ENCODE measurements around the gene BICRAL. TPM values are rescaled to one million over a fixed set of nuclear protein-coding genes. Genes with fewer than 3 reads are reported as not detected.

The BICRAL gene
- total and polyA plus RNA-seq, 9 of the 15 experiments (the other 6 are each of a cell fraction or from before 2014, with no cell fraction given), result 1.2 to 11.9 (median 5.6) TPM

DNA sequence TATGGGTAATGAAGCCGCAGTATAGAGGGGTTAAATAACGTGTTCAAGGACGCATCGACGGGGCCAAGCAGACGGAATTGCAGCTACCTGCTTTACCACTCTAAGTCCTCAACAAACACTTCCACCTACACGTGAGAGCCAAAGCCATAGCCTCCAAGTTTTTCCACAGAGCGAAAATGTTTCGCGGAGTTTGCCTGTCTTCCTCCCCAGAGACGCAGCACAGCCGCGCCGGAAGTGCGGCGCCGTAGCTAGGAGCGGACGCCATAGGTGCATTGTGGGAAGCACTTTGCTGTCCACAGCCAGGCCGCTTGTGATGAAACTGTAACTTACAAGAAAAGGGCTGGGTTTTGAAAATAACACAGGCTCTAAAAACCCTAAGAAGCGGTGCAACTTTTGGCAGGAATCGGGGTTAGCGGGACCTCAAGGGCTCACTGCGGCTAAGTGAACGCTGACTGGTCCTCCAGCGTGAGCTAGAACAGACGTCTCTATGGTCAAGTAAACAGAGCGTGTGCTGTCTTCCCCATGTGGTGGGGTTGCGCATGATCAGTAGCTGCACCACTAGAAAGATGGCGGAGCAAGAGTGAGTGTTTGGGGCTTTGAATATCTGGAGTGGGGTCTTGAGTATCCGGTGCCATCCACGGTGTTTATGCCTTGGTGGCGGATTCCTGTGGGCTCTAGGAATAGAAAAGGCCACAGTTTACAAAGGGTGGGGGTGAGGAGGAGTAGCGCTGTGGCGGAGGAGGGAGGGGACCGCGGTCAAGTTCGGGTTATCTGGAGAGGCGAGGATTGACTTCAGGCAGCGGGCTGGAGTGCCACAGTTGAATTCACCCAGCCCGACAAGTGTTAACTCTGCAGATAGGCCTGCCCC, 97.8 kb downstream of the BICRAL start, which contains the start of gene RPL7L1 (continued):
- TF ChIP-seq OTX1 (CRISPR knock-in tag; IDR thresholded peaks at IDR 0.05), result peak; percentile 81; the same call in 1 of the 2 replicates
- no peak for TF ChIP-seq BRF1 (IDR thresholded peaks at IDR 0.05; ENCODE audit: borderline replicate concordance, extremely low read depth, insufficient read length)
- TF ChIP-seq GTF2E2 (tag; IDR thresholded peaks at IDR 0.05), result peak; percentile 98
- TF ChIP-seq IFI16 (CRISPR knock-in tag; IDR thresholded peaks at IDR 0.05), result 0 out of 2 replicates have a peak, but pooled peaks have one; percentile 55
- peak; percentile 83 for TF ChIP-seq ATF1 (CRISPR knock-in tag; IDR thresholded peaks at IDR 0.05)
- peak; percentile 98 for TF ChIP-seq ATF1 (tag; IDR thresholded peaks at IDR 0.05)
- TF ChIP-seq RUNX1 (IDR thresholded peaks at IDR 0.05; ENCODE audit: low read depth), result 0 out of 2 replicates have a peak, but pooled peaks have one; percentile 17
- peak; percentile 43 for TF ChIP-seq EP300 (IDR thresholded peaks at IDR 0.05; ENCODE audit: low read length)
- TF ChIP-seq, protein P1, sequence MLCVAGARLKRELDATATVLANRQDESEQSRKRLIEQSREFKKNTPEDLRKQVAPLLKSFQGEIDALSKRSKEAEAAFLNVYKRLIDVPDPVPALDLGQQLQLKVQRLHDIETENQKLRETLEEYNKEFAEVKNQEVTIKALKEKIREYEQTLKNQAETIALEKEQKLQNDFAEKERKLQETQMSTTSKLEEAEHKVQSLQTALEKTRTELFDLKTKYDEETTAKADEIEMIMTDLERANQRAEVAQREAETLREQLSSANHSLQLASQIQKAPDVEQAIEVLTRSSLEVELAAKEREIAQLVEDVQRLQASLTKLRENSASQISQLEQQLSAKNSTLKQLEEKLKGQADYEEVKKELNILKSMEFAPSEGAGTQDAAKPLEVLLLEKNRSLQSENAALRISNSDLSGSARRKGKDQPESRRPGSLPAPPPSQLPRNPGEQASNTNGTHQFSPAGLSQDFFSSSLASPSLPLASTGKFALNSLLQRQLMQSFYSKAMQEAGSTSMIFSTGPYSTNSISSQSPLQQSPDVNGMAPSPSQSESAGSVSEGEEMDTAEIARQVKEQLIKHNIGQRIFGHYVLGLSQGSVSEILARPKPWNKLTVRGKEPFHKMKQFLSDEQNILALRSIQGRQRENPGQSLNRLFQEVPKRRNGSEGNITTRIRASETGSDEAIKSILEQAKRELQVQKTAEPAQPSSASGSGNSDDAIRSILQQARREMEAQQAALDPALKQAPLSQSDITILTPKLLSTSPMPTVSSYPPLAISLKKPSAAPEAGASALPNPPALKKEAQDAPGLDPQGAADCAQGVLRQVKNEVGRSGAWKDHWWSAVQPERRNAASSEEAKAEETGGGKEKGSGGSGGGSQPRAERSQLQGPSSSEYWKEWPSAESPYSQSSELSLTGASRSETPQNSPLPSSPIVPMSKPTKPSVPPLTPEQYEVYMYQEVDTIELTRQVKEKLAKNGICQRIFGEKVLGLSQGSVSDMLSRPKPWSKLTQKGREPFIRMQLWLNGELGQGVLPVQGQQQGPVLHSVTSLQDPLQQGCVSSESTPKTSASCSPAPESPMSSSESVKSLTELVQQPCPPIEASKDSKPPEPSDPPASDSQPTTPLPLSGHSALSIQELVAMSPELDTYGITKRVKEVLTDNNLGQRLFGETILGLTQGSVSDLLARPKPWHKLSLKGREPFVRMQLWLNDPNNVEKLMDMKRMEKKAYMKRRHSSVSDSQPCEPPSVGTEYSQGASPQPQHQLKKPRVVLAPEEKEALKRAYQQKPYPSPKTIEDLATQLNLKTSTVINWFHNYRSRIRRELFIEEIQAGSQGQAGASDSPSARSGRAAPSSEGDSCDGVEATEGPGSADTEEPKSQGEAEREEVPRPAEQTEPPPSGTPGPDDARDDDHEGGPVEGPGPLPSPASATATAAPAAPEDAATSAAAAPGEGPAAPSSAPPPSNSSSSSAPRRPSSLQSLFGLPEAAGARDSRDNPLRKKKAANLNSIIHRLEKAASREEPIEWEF (CRISPR knock-in tag; IDR thresholded peaks at IDR 0.05), result no peak
- TF ChIP-seq ZNF511 (CRISPR knock-in tag; IDR thresholded peaks at IDR 0.05), result no peak; the same call in 1 of the 2 replicates
- peak; percentile 92 for TF ChIP-seq POLR2G (IDR thresholded peaks at IDR 0.05; ENCODE audit: low read depth, low read length)
- TF ChIP-seq POLR2A (conservative IDR thresholded peaks at IDR 0.05), result peak; percentile 99
- TF ChIP-seq, protein P2, sequence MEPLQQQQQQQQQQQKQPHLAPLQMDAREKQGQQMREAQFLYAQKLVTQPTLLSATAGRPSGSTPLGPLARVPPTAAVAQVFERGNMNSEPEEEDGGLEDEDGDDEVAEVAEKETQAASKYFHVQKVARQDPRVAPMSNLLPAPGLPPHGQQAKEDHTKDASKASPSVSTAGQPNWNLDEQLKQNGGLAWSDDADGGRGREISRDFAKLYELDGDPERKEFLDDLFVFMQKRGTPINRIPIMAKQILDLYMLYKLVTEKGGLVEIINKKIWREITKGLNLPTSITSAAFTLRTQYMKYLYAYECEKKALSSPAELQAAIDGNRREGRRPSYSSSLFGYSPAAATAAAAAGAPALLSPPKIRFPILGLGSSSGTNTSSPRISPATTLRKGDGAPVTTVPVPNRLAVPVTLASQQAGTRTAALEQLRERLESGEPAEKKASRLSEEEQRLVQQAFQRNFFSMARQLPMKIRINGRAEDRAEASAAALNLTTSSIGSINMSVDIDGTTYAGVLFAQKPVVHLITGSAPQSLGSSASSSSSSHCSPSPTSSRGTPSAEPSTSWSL (CRISPR knock-in tag; IDR thresholded peaks at IDR 0.05; ENCODE audit: borderline replicate concordance), result no peak
- TF ChIP-seq, protein P3, sequence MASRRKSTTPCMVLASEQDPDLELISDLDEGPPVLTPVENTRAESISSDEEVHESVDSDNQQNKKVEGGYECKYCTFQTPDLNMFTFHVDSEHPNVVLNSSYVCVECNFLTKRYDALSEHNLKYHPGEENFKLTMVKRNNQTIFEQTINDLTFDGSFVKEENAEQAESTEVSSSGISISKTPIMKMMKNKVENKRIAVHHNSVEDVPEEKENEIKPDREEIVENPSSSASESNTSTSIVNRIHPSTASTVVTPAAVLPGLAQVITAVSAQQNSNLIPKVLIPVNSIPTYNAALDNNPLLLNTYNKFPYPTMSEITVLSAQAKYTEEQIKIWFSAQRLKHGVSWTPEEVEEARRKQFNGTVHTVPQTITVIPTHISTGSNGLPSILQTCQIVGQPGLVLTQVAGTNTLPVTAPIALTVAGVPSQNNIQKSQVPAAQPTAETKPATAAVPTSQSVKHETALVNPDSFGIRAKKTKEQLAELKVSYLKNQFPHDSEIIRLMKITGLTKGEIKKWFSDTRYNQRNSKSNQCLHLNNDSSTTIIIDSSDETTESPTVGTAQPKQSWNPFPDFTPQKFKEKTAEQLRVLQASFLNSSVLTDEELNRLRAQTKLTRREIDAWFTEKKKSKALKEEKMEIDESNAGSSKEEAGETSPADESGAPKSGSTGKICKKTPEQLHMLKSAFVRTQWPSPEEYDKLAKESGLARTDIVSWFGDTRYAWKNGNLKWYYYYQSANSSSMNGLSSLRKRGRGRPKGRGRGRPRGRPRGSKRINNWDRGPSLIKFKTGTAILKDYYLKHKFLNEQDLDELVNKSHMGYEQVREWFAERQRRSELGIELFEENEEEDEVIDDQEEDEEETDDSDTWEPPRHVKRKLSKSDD (conservative IDR thresholded peaks at IDR 0.05; ENCODE audit: low read length), result peak; percentile 97
- TF ChIP-seq TGIF2 (CRISPR knock-in tag; IDR thresholded peaks at IDR 0.05), result no peak
- TF ChIP-seq TAL1 (IDR thresholded peaks at IDR 0.05), result peak; percentile 19; the same call in 1 of the 2 replicates
- TF ChIP-seq, protein P4, sequence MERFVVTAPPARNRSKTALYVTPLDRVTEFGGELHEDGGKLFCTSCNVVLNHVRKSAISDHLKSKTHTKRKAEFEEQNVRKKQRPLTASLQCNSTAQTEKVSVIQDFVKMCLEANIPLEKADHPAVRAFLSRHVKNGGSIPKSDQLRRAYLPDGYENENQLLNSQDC (CRISPR knock-in tag; IDR thresholded peaks at IDR 0.05), result peak; percentile 69; the same call in 1 of the 2 replicates
- peak; percentile 87 for TF ChIP-seq SIN3B (IDR thresholded peaks at IDR 0.05; ENCODE audit: low read depth)

Measured in K562 (cell line).